SK-N-SH (cell line): Measurements from ENCODE around the gene CENPP. TPM values are rescaled to one million over a fixed set of nuclear protein-coding genes. Genes with fewer than 3 reads are reported as not detected.

Experiments used
- CTCF ChIA-PET: fragments of 300-600, 350-600 bp; formaldehyde crosslinking; extraction: SDS; loops from one replicate; lab custom pipeline; 2021; lab: Yijun Ruan, JAX
- POLR2A ChIA-PET: fragments of 350-600 bp; sonication (Branson Sonifier 250); formaldehyde crosslinking; extraction: SDS; loops from one replicate; lab custom pipeline; 2020; ENCODE audit warnings: antibody characterized with exemption, inconsistent platforms; lab: Yijun Ruan, JAX
- DNase-seq: peaks from one replicate; pipeline ENCODE4 v3.0.0; 2012
- H2AFZ ChIP-seq: fragments of 200-600 bp; sonication (generic); 2 replicates; pipeline ENCODE4 v1.8.1; 2016; ENCODE audit warnings: antibody characterized with exemption, mild to moderate bottlenecking, low read depth
- H3F3A ChIP-seq: fragments of 200-600 bp; sonication (generic); replicated peaks from 2 replicates; pipeline ENCODE3; 2016; ENCODE audit warnings: antibody characterized with exemption, mild to moderate bottlenecking; ENCODE audit not compliant: insufficient read depth
- H3K27ac ChIP-seq, 2 experiments: fragments of 200-500 bp in 1 of 2; fragments of 200-600 bp in 1 of 2; sonication (Bioruptor generic) in 1 of 2; sonication (generic), shearing (Covaris generic) in 1 of 2; 2 replicates each; pipeline versions ENCODE4 v1.5.1 to v1.6.1; 2014 to 2016; ENCODE audit warnings: low read depth in 2 of 2, inconsistent platforms in 1 of 2, low read length in 1 of 2, mild to moderate bottlenecking in 1 of 2, mixed read lengths in 1 of 2
- H3K27me3 ChIP-seq: fragments of 200-600 bp; sonication (generic), shearing (Covaris generic); 2 replicates; pipeline ENCODE4 v1.6.1; 2016; ENCODE audit warnings: mixed run types; ENCODE audit not compliant: insufficient read depth
- H3K36me3 ChIP-seq, 2 experiments: fragments of 200-500 bp in 1 of 2; fragments of 200-600 bp in 1 of 2; sonication (Bioruptor generic) in 1 of 2; sonication (generic) in 1 of 2; replicated peaks in 1 of 2; 2 replicates each; pipeline versions ENCODE3 to v1.5.1; 2014 to 2016; ENCODE audit warnings: low read length in 1 of 2, mild to moderate bottlenecking in 1 of 2; ENCODE audit not compliant: insufficient read depth in 2 of 2, control insufficient read depth in 1 of 2
- H3K4me1 ChIP-seq, 2 experiments: fragments of 200-500 bp in 1 of 2; fragments of 200-600 bp in 1 of 2; sonication (Bioruptor generic) in 1 of 2; sonication (generic), shearing (Covaris generic) in 1 of 2; 2 replicates each; pipeline versions ENCODE4 v1.5.1 to v1.6.1; 2014 to 2016; ENCODE audit warnings: low read depth in 1 of 2, low read length in 1 of 2, mixed run types in 1 of 2; ENCODE audit not compliant: insufficient read depth in 2 of 2, control insufficient read depth in 1 of 2
- H3K4me2 ChIP-seq: fragments of 200-600 bp; sonication (generic), shearing (Covaris generic); 2 replicates; pipeline ENCODE4 v1.6.1; 2017; ENCODE audit warnings: mixed run types
- H3K4me3 ChIP-seq, 2 experiments: fragments of 200-500 bp in 1 of 2; fragments of 200-600 bp in 1 of 2; sonication (Bioruptor generic) in 1 of 2; sonication (generic), shearing (Covaris generic) in 1 of 2; 2 replicates each; pipeline versions ENCODE4 v1.5.1 to v1.8.1; 2014 to 2016; ENCODE audit warnings: low read depth in 2 of 2, inconsistent platforms in 1 of 2, low read length in 1 of 2, mild to moderate bottlenecking in 1 of 2, mixed read lengths in 1 of 2, moderate library complexity in 1 of 2
- H3K79me2 ChIP-seq: fragments of 200-600 bp; sonication (generic); 2 replicates; pipeline ENCODE4 v1.8.1; 2017; ENCODE audit warnings: mild to moderate bottlenecking; ENCODE audit not compliant: insufficient read depth
- H3K9ac ChIP-seq: fragments of 200-600 bp; sonication (generic); 2 replicates; pipeline ENCODE4 v1.6.1; 2017; ENCODE audit warnings: mixed run types
- H3K9me2 ChIP-seq: fragments of 200-600 bp; sonication (generic); 2 replicates; pipeline ENCODE4 v1.6.1; 2017; ENCODE audit warnings: mixed run types
- H3K9me3 ChIP-seq: fragments of 200-600 bp; sonication (generic); 2 replicates; pipeline ENCODE4 v1.6.1; 2017; ENCODE audit warnings: mixed run types, mild to moderate bottlenecking, moderate library complexity
- H4K20me1 ChIP-seq: fragments of 200-600 bp; sonication (generic); 2 replicates; pipeline ENCODE4 v1.6.1; 2017; ENCODE audit warnings: mild to moderate bottlenecking, mixed run types; ENCODE audit not compliant: insufficient read depth
- CHD2 ChIP-seq: fragments of 150-350 bp; IDR thresholded peaks from 2 replicates; pipeline ENCODE4 v1.6.1; 2018; ENCODE audit warnings: low read length; ENCODE audit not compliant: partially characterized antibody
- ELF1 ChIP-seq: IDR thresholded peaks from 2 replicates; pipeline ENCODE4 v1.4.0; 2012
- EP300 ChIP-seq, 2 experiments: IDR thresholded peaks; 2 replicates each; pipeline versions ENCODE4 v1.4.0 to v1.6.1; 2012; ENCODE audit warnings: borderline replicate concordance in 1 of 2, low read depth in 1 of 2, low read length in 1 of 2
- EZH2phosphoT487 ChIP-seq: fragments of 200-600 bp; sonication (generic); IDR thresholded peaks from 2 replicates; pipeline ENCODE4 v1.6.1; 2017; ENCODE audit warnings: low read depth, mixed run types, mild to moderate bottlenecking, antibody characterized with exemption, moderate library complexity, borderline replicate concordance
- FOXJ3 ChIP-seq: sonication (generic); formaldehyde crosslinking; IDR thresholded peaks from 2 replicates; pipeline ENCODE4 v1.5.1; 2020; ENCODE audit warnings: mild to moderate bottlenecking, missing genetic modification reagents
- FOXM1 ChIP-seq: IDR thresholded peaks from 2 replicates; pipeline ENCODE4 v1.4.0; 2012; ENCODE audit warnings: low read depth, mild to moderate bottlenecking
- MEF2A ChIP-seq: IDR thresholded peaks from 2 replicates; pipeline ENCODE4 v1.4.0; 2012; ENCODE audit warnings: low read depth, borderline replicate concordance
- NRF1 ChIP-seq: IDR thresholded peaks from 2 replicates; pipeline ENCODE4 v1.6.1; 2012; ENCODE audit warnings: low read depth, mild to moderate bottlenecking, low read length
- POLR2AphosphoS5 ChIP-seq: IDR thresholded peaks from 2 replicates; pipeline ENCODE4 v1.6.1; 2012; ENCODE audit warnings: low read depth, low read length
- RXRA ChIP-seq: IDR thresholded peaks from 2 replicates; pipeline ENCODE4 v1.4.0; 2012; ENCODE audit warnings: low read depth, mild to moderate bottlenecking, borderline replicate concordance
- SMC3 ChIP-seq: IDR thresholded peaks from 2 replicates; pipeline ENCODE4 v1.6.1; 2012; ENCODE audit warnings: low read depth, low read length, improper control_type of control experiment
- TCF12 ChIP-seq: IDR thresholded peaks from 2 replicates; pipeline ENCODE4 v1.4.0; 2012
- TEAD4 ChIP-seq: IDR thresholded peaks from 2 replicates; pipeline ENCODE4 v1.4.0; 2012; ENCODE audit warnings: mild to moderate bottlenecking, borderline replicate concordance; ENCODE audit not compliant: insufficient read depth
- WGBS: methylation state at CpG from one replicate; pipeline ENCODE4 v1.1.6; 2017; ENCODE audit warnings: low lambda C conversion rate; 5-methylcytosine and 5-hydroxymethylcytosine counted together
- polyA plus RNA-seq, 3 experiments: library from polyadenylated mRNA; depleted of rRNA; stranded (reverse); fragments of >200 nt; gene quantifications; 2 replicates each; pipeline ENCODE4 v1.2.3, GENCODE V29; 2012
- TF ChIP-seq, protein P1 (sequence below): fragments of 150-350 bp; IDR thresholded peaks from 2 replicates; pipeline ENCODE4 v1.6.1; 2016; ENCODE audit warnings: mild to moderate bottlenecking, low read depth, low read length
- TF ChIP-seq, protein P2 (sequence below): IDR thresholded peaks from 2 replicates; pipeline ENCODE4 v1.4.0; 2012; ENCODE audit warnings: low read depth, borderline replicate concordance
- TF ChIP-seq, protein P3 (sequence below): fragments of 150-350 bp; IDR thresholded peaks from 2 replicates; pipeline ENCODE4 v1.6.1; 2017; ENCODE audit warnings: antibody characterized with exemption, low read length, low read depth, borderline replicate concordance
- TF ChIP-seq, protein P4 (sequence below): IDR thresholded peaks from 2 replicates; pipeline ENCODE4 v1.6.1; 2012; ENCODE audit warnings: mild to moderate bottlenecking, low read depth, low read length, moderate library complexity
- TF ChIP-seq, protein P5 (sequence below): IDR thresholded peaks from 2 replicates; pipeline ENCODE4; 2012

CENPP gene
- polyA plus RNA-seq, 1 of the 3 experiments (the other 2 are of a cell fraction), result 1.3 TPM

DNA sequence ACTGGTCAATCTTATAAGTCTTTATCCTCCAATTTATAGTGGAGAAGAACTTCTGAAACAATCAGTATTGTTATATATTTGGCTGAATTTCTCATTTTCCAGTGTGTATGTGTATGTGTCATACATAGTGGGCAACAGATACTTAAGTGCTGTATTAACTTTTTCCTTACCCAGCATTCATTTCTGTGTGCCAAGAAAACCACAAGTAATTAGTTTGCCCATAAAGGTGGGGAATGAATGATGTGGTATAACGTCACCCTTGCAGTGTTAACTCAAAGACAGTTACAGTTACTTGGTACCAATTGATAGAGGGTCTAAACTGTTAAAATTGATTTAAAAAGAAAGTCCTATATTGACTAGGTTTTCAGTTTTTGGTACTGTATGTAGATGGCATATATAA is 76.6 kb downstream of the CENPP start (continued):
- TF ChIP-seq, protein P1, sequence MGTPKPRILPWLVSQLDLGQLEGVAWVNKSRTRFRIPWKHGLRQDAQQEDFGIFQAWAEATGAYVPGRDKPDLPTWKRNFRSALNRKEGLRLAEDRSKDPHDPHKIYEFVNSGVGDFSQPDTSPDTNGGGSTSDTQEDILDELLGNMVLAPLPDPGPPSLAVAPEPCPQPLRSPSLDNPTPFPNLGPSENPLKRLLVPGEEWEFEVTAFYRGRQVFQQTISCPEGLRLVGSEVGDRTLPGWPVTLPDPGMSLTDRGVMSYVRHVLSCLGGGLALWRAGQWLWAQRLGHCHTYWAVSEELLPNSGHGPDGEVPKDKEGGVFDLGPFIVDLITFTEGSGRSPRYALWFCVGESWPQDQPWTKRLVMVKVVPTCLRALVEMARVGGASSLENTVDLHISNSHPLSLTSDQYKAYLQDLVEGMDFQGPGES, result no peak
- TF ChIP-seq, protein P2, sequence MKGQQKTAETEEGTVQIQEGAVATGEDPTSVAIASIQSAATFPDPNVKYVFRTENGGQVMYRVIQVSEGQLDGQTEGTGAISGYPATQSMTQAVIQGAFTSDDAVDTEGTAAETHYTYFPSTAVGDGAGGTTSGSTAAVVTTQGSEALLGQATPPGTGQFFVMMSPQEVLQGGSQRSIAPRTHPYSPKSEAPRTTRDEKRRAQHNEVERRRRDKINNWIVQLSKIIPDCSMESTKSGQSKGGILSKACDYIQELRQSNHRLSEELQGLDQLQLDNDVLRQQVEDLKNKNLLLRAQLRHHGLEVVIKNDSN, result no peak
- TF ChIP-seq TCF12, result no peak
- no peak for TF ChIP-seq EP300 (IDR thresholded peaks at IDR 0.05; ENCODE audit: borderline replicate concordance in 1 of 2, low read depth in 1 of 2, low read length in 1 of 2)
- TF ChIP-seq CHD2, result no peak
- TF ChIP-seq, all 33 proteins: peak for 0

DNA sequence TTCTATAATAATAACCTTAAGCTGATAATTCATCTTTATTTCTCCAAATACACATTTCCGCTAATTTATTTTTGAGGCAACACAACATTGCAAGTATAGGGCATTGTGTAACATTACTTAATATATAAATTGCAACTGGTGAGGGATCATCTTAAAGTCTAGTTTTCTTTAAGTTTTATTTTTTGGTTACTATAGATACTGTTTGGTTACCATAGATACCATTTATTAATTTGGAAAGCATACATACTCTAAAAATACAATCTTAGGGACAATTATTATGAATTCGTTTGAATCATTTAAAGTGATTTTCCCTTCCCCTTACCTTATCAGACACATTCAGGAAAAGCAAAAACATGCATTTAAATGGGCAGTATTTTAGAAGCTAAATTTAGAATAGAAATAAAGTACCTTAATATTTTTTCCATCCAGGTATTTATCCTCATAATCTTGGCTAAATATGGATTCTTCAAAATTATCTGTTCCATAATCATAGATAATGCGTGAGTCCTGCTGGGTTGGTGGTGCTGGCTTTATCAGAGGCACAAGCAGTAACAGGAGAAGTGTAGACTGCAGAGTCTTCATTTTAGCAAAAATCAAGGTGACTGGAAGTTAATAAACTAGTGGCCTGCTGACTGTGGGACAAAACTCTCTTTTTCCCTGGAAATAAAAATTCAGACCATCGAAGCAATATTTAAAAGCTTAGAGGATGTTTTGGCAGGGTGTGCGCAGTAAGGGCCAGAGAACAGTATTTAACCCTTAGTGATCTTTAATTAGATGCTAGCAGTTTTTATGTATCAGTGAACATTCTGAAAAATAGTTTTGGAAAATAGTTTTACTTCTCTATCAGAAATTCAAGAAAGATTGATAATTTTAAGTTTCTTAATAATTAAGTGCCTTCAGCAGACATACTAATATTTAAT is 77.3 kb downstream of the CENPP start:
- Histone ChIP-seq H3K4me1 (peaks cover 3 to 7% of the 10 kb centered on the region in 2 experiments; a peak in 3 of 4 replicates), H3K4me2 (no peak overlapping the region), H4K20me1 (no peaks in the 10 kb centered on the region), H3F3A (no peaks in the 10 kb centered on the region), H3K9me2 (no peaks in the 10 kb centered on the region), H3K9ac (no peak overlapping the region), H3K27me3 (no peaks in the 10 kb centered on the region), H3K27ac (no peak overlapping the region), H2AFZ (no peak overlapping the region), H3K9me3 (no peaks in the 10 kb centered on the region), H3K36me3 (no peaks in the 10 kb centered on the region), H3K4me3 (no peak overlapping the region), H3K79me2 (no peaks in the 10 kb centered on the region)
- WGBS, result 95% methylated on average over 5 of the region's 5 CpGs
- CTCF ChIA-PET, result no interaction called here
- DNase-seq, result no peak
- POLR2A ChIA-PET, result no interaction called here
- TF ChIP-seq FOXM1, result no peak
- no peak for TF ChIP-seq TEAD4
- TF ChIP-seq NRF1, result no peak
- no peak for TF ChIP-seq FOXJ3 (CRISPR knock-in tag)
- TF ChIP-seq, protein P3, sequence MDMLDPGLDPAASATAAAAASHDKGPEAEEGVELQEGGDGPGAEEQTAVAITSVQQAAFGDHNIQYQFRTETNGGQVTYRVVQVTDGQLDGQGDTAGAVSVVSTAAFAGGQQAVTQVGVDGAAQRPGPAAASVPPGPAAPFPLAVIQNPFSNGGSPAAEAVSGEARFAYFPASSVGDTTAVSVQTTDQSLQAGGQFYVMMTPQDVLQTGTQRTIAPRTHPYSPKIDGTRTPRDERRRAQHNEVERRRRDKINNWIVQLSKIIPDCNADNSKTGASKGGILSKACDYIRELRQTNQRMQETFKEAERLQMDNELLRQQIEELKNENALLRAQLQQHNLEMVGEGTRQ, result no peak
- TF ChIP-seq, protein P2, result no peak
- TF ChIP-seq, protein P4, sequence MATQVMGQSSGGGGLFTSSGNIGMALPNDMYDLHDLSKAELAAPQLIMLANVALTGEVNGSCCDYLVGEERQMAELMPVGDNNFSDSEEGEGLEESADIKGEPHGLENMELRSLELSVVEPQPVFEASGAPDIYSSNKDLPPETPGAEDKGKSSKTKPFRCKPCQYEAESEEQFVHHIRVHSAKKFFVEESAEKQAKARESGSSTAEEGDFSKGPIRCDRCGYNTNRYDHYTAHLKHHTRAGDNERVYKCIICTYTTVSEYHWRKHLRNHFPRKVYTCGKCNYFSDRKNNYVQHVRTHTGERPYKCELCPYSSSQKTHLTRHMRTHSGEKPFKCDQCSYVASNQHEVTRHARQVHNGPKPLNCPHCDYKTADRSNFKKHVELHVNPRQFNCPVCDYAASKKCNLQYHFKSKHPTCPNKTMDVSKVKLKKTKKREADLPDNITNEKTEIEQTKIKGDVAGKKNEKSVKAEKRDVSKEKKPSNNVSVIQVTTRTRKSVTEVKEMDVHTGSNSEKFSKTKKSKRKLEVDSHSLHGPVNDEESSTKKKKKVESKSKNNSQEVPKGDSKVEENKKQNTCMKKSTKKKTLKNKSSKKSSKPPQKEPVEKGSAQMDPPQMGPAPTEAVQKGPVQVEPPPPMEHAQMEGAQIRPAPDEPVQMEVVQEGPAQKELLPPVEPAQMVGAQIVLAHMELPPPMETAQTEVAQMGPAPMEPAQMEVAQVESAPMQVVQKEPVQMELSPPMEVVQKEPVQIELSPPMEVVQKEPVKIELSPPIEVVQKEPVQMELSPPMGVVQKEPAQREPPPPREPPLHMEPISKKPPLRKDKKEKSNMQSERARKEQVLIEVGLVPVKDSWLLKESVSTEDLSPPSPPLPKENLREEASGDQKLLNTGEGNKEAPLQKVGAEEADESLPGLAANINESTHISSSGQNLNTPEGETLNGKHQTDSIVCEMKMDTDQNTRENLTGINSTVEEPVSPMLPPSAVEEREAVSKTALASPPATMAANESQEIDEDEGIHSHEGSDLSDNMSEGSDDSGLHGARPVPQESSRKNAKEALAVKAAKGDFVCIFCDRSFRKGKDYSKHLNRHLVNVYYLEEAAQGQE, result no peak
- TF ChIP-seq SMC3, result no peak
- TF ChIP-seq EZH2phosphoT487, result no peak
- TF ChIP-seq, protein P5, sequence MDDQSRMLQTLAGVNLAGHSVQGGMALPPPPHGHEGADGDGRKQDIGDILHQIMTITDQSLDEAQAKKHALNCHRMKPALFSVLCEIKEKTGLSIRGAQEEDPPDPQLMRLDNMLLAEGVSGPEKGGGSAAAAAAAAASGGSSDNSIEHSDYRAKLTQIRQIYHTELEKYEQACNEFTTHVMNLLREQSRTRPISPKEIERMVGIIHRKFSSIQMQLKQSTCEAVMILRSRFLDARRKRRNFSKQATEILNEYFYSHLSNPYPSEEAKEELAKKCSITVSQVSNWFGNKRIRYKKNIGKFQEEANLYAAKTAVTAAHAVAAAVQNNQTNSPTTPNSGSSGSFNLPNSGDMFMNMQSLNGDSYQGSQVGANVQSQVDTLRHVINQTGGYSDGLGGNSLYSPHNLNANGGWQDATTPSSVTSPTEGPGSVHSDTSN, result no peak
- TF ChIP-seq RXRA, result no peak
- no peak for TF ChIP-seq MEF2A
- TF ChIP-seq POLR2AphosphoS5, result no peak
- TF ChIP-seq, protein P1, result no peak
- no peak for TF ChIP-seq ELF1
